BE2C (cell line): Measurements from ENCODE around the gene RNF150.
"Not testable (repeated sequence)": the region's sequence is repeated elsewhere in the genome, so short reads cannot be mapped to it uniquely, and the experiment has no call there.

ENCODE experiments used
- DNase-seq: peaks from one replicate; pipeline ENCODE4 v3.0.0-alpha.2; 2020
- H3K27me3 ChIP-seq: fragments of 250-450 bp; sonication (Bioruptor Pico); 2 replicates; pipeline ENCODE4 v1.5.1; 2020; ENCODE audit warnings: mild to moderate bottlenecking
- H3K36me3 ChIP-seq: fragments of 250-450 bp; sonication (Bioruptor Pico); 2 replicates; pipeline ENCODE4 v1.5.1; 2020; ENCODE audit warnings: mild to moderate bottlenecking
- H3K4me1 ChIP-seq: fragments of 250-450 bp; sonication (Bioruptor Pico); 2 replicates; pipeline ENCODE4 v1.5.1; 2020
- H3K4me3 ChIP-seq: 2 replicates; pipeline ENCODE4 v1.5.1; 2011; ENCODE audit warnings: low read depth, low read length
- H3K9me3 ChIP-seq: fragments of 250-450 bp; sonication (Bioruptor Pico); 2 replicates; pipeline ENCODE4 v1.5.1; 2020
- TF ChIP-seq, protein P1 (sequence below): IDR thresholded peaks from 2 replicates; pipeline ENCODE4 v1.5.1; 2012; ENCODE audit warnings: mild to moderate bottlenecking, low read depth, low read length

Gene RNF150

GRCh38 chr4:141054446-141054845 lies 78.8 kb downstream of the RNF150 start:
- TF ChIP-seq, protein P1, sequence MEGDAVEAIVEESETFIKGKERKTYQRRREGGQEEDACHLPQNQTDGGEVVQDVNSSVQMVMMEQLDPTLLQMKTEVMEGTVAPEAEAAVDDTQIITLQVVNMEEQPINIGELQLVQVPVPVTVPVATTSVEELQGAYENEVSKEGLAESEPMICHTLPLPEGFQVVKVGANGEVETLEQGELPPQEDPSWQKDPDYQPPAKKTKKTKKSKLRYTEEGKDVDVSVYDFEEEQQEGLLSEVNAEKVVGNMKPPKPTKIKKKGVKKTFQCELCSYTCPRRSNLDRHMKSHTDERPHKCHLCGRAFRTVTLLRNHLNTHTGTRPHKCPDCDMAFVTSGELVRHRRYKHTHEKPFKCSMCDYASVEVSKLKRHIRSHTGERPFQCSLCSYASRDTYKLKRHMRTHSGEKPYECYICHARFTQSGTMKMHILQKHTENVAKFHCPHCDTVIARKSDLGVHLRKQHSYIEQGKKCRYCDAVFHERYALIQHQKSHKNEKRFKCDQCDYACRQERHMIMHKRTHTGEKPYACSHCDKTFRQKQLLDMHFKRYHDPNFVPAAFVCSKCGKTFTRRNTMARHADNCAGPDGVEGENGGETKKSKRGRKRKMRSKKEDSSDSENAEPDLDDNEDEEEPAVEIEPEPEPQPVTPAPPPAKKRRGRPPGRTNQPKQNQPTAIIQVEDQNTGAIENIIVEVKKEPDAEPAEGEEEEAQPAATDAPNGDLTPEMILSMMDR, result no peak
- Histone ChIP-seq H3K36me3 (no peaks in the 10 kb centered on the region), H3K4me3 (peak overlapping the region; percentile 3; the same call in 1 of the 2 replicates), H3K9me3 (no peaks in the 10 kb centered on the region), H3K27me3 (no peaks in the 10 kb centered on the region), H3K4me1 (no peaks in the 10 kb centered on the region; the same call in 1 of the 2 replicates)
- no peak for DNase-seq

DNA sequence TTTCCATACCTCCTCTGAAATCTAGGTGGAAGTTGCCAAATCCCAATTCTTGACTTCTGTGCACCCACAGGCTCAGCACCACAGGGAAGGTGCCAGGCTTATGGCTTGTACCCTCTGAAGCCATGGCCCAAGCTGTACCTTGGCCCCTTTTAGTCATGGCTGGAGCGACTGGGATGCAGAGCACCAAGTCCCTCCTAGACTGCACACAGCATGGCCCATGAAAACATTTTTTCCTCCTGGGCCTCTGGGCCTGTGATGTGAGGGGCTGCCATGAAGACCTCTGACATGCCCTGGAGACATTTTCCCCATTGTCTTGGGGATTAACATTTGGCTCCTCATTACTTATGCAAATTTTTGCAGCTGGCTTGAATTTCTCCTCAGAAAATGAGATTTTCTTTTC lies 82.3 kb downstream of the RNF150 start:
- H3K4me3 ChIP-seq, H3K36me3 ChIP-seq, H3K27me3 ChIP-seq, H3K9me3 ChIP-seq, DNase-seq: not testable (repeated sequence)
- peaks cover 15% of the 10 kb centered on the region for H3K4me1 ChIP-seq

- no peaks in the 10 kb centered on the region for H3K9me3 ChIP-seq
Measured at GRCh38 chr4:141047228-141047884, 85.9 kb downstream of the RNF150 start.

DNA sequence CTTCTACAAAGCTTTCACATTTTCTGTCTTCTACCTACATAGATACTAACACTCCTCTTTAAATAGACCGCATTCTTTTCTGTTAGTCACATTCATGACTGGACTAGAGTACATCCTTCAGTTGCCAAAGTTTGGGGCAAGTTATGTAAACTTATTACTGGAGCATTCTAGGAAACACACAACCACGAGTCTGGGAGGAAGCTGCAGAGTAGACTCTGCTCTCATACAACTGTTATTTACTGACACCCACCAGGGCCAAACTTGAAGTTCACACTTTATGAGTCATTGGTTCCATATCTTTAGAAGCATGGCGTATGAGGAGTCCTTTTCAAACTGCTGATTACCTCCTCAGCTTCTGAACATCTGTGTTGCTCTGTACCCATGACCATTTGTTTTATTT lies 87.0 kb downstream of the RNF150 start:
- no peak for DNase-seq
- TF ChIP-seq, protein P1, result no peak
- H3K36me3 ChIP-seq, result no peaks in the 10 kb centered on the region
- peaks cover 15% of the 10 kb centered on the region for H3K4me1 ChIP-seq
- no peaks in the 10 kb centered on the region for H3K27me3 ChIP-seq
- no peak overlapping the region for H3K4me3 ChIP-seq
- no peaks in the 10 kb centered on the region for H3K9me3 ChIP-seq

More at GRCh38 chr4:141047228-141047884, 85.9 kb downstream of the RNF150 start:
- DNase-seq, result peak; percentile 33
- TF ChIP-seq, protein P1, result no peak
- Histone ChIP-seq H3K4me3 (no peak overlapping the region), H3K27me3 (no peaks in the 10 kb centered on the region), H3K36me3 (no peaks in the 10 kb centered on the region), H3K4me1 (peaks cover 15% of the 10 kb centered on the region)

DNA sequence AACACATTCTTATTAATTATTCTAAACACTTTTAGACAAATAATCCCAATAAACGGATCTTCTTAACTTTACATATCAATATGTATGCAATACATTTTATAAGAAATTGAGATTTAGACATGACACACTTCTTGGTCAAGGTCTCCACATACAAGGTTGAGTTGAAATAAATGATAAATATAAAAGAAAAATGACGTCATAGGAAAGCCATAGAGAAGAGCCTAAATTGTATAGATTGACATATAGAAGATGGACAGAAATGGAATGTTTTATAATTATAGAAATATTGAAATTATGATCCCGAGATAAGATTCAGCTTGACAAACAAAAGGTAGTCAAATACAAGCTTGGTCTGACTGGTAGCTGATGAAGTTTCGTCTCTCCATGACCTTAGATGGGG lies 87.4 kb downstream of the RNF150 start:
- Histone ChIP-seq H3K36me3 (no peaks in the 10 kb centered on the region), H3K4me1 (peaks cover 15% of the 10 kb centered on the region)

GRCh38 chr4:141041021-141041476 lies 92.2 kb downstream of the RNF150 start:
- Histone ChIP-seq H3K4me3 (no peak overlapping the region), H3K36me3 (no peaks in the 10 kb centered on the region), H3K27me3 (no peaks in the 10 kb centered on the region), H3K4me1 (peaks cover under 1% of the 10 kb centered on the region; the same call in 1 of the 2 replicates), H3K9me3 (no peaks in the 10 kb centered on the region)
- DNase-seq, result no peak
- TF ChIP-seq, protein P1, result no peak

More for the DNA sequence above, 87.4 kb downstream of the RNF150 start:
- TF ChIP-seq, protein P1, result no peak
- Histone ChIP-seq H3K4me3 (no peak overlapping the region), H3K27me3 (no peaks in the 10 kb centered on the region), H3K9me3 (no peaks in the 10 kb centered on the region)
- DNase-seq, result no peak
